Vagina (tissue), 2 donors: ENCODE results near the gene SALL2.

Experiments
- POLR2A ChIP-seq, 2 donors: fragments of 450-650 bp; IDR thresholded peaks; one replicate each; pipeline ENCODE4 v1.6.1; 2017; ENCODE audit warnings: antibody characterized with exemption in 2 of 2, mild to moderate bottlenecking in 2 of 2, moderate library complexity in 2 of 2
- POLR2AphosphoS5 ChIP-seq, 2 donors: sonication (generic); formaldehyde crosslinking; IDR thresholded peaks; one replicate each; pipeline ENCODE4 v1.9.0; 2017; ENCODE audit warnings: antibody characterized with exemption in 2 of 2, mild to moderate bottlenecking in 2 of 2, low read depth in 1 of 2; ENCODE audit not compliant: insufficient read depth in 1 of 2
- TF ChIP-seq, protein P1 (sequence below), 3 experiments: fragments of 450-650 bp in 2 of 3; fragments of 200-600 bp in 1 of 3; sonication (generic) in 1 of 3; IDR thresholded peaks; one replicate each; pipeline ENCODE4 v1.5.1; 2017 to 2019; ENCODE audit warnings: antibody characterized with exemption in 3 of 3, mild to moderate bottlenecking in 2 of 3, moderate library complexity in 2 of 3

DNA sequence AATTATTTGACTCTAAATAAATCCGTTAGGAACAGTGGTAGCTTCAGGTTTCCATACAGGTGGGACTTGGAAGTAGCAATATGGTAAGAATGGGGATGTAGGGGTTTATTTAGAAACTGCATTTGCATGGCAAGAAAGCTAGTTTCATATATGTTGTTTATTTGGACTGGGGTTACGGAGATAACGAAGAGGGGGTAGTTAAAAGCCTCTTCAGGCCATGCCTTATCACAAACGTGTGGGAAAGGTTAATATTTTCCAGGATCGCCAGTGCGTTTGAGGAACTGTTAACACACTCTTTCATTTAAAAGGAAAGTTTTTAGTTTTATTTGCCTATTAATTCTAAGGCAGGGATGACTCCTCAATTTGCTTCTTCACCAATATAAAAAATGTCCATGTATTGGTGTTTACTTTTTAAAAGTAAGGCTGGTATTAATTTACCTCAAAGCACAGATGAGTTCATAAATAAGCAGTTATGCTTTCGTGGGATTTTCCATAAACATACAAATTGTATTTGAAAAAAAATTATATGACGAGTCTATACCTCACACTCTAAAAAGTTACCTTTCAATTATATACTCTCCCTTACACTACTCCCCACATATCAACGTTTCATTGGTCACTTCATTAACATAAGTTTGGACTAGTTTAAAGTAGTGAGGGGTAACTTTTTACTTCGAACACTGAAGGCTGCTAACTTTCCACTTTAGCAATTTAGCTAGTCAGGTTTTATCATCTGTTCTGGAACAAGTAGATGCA is 50.2 kb downstream of the SALL2 start:
- TF ChIP-seq, protein P1, sequence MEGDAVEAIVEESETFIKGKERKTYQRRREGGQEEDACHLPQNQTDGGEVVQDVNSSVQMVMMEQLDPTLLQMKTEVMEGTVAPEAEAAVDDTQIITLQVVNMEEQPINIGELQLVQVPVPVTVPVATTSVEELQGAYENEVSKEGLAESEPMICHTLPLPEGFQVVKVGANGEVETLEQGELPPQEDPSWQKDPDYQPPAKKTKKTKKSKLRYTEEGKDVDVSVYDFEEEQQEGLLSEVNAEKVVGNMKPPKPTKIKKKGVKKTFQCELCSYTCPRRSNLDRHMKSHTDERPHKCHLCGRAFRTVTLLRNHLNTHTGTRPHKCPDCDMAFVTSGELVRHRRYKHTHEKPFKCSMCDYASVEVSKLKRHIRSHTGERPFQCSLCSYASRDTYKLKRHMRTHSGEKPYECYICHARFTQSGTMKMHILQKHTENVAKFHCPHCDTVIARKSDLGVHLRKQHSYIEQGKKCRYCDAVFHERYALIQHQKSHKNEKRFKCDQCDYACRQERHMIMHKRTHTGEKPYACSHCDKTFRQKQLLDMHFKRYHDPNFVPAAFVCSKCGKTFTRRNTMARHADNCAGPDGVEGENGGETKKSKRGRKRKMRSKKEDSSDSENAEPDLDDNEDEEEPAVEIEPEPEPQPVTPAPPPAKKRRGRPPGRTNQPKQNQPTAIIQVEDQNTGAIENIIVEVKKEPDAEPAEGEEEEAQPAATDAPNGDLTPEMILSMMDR (IDR thresholded peaks at IDR 0.05): no peak
- TF ChIP-seq POLR2AphosphoS5 (IDR thresholded peaks at IDR 0.05; ENCODE audit: insufficient read depth in 1 of 2, low read depth in 1 of 2): no peak
- no peak for TF ChIP-seq POLR2A (IDR thresholded peaks at IDR 0.05)
